GM12878 (cell line): Measurements from ENCODE around the gene RASD1.

Experiments
- NR2F1 ChIP-seq: fragments of 450-650 bp; conservative IDR thresholded peaks from 2 replicates; pipeline ENCODE4 v1.6.1; 2017; ENCODE audit warnings: mild to moderate bottlenecking
- SP1 ChIP-seq: IDR thresholded peaks from one replicate; pipeline ENCODE4 v1.6.1; 2011; ENCODE audit warnings: low read depth, low read length
- YY1 ChIP-seq: IDR thresholded peaks from 2 replicates; pipeline ENCODE4 v1.6.1; 2011; ENCODE audit warnings: low read depth, mild to moderate bottlenecking, low read length
- TF ChIP-seq, protein P1 (sequence below), 3 experiments: IDR thresholded peaks in 2 of 3; conservative IDR thresholded peaks in 1 of 3; 2 replicates each; pipeline ENCODE4 v1.5.1; 2011; ENCODE audit warnings: low read depth in 3 of 3, low read length in 3 of 3, mild to moderate bottlenecking in 3 of 3, control low read depth in 2 of 3, moderate library complexity in 2 of 3, inconsistent platforms in 1 of 3, mixed read lengths in 1 of 3; ENCODE audit not compliant: control insufficient read depth in 2 of 3, insufficient read depth in 1 of 3; ENCODE audit errors: extremely low read depth in 1 of 3

DNA sequence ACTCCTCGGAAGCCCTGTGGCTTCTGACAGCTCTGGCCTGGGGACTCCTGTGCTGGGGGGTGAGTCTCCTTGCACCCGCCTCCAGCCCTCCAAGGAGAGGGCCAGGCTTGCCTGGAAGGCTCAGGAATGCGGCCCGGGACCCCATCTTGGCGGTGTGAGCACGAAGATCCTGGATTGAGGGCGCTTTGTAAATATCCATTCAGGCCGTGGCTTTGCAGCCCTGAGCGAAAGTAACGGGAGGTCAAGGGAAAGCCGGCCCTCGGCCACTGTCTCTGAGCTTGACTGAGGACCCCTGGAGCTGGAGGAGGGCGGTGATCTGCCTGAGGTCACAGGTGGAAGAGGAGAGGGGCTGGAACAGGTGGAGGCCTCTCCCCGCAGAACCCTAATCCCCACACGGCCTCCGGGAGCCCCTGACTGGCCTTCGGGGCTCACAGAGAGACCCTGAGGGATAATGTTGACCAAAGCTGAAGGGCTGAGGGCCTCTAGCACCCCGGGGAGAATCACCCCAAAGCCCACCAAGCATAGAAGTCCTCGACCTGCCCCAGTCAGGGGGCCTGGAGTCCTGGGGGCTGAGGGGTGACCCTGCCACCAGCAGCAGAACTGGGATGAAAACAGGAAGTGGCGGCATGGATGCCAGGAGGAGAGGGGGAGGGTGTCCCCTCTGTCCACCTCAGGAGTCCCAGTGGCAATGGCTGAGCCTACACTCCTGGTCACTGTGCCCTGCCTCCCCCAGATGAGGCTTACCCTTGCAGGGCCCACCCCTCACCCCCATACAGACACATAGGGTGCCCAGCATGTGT lies 8.3 kb upstream of the RASD1 start:
- TF ChIP-seq SP1 (no peak), NR2F1 (no peak), YY1 (no peak)
- TF ChIP-seq, protein P1, sequence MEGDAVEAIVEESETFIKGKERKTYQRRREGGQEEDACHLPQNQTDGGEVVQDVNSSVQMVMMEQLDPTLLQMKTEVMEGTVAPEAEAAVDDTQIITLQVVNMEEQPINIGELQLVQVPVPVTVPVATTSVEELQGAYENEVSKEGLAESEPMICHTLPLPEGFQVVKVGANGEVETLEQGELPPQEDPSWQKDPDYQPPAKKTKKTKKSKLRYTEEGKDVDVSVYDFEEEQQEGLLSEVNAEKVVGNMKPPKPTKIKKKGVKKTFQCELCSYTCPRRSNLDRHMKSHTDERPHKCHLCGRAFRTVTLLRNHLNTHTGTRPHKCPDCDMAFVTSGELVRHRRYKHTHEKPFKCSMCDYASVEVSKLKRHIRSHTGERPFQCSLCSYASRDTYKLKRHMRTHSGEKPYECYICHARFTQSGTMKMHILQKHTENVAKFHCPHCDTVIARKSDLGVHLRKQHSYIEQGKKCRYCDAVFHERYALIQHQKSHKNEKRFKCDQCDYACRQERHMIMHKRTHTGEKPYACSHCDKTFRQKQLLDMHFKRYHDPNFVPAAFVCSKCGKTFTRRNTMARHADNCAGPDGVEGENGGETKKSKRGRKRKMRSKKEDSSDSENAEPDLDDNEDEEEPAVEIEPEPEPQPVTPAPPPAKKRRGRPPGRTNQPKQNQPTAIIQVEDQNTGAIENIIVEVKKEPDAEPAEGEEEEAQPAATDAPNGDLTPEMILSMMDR (IDR thresholded peaks at IDR 0.05 in 2 of 3, conservative IDR thresholded peaks at IDR 0.05 in 1 of 3; ENCODE audit: control insufficient read depth in 2 of 3, extremely low read depth in 1 of 3, insufficient read depth in 1 of 3, low read depth in 3 of 3, low read length in 3 of 3), result no peak
